Small intestine (tissue), 7 donors: ENCODE results near the gene KBTBD13. TPM values are rescaled to one million over a fixed set of nuclear protein-coding genes. Genes with fewer than 3 reads are reported as not detected.

Source experiments
- DNase-seq, 2 donors: peaks; one replicate each; pipeline versions ENCODE4 v3.0.0 to v3.0.0-alpha.2; 2013
- FAIRE-seq: peaks from 2 replicates; lab custom pipeline; 2012; peaks lifted over from hg19 to GRCh38; lab: Jason Lieb, UNC
- H3K27ac ChIP-seq, 3 donors: one replicate each; pipeline ENCODE4 v1.5.1; 2013; ENCODE audit warnings: low read length in 2 of 3, mild to moderate bottlenecking in 2 of 3, control low read depth in 1 of 3, inconsistent platforms in 1 of 3, low read depth in 1 of 3, moderate library complexity in 1 of 3
- H3K27me3 ChIP-seq, 3 donors: one replicate each; pipeline ENCODE4 v1.6.1; 2013; ENCODE audit warnings: low read length in 3 of 3, inconsistent platforms in 1 of 3; ENCODE audit not compliant: control insufficient read depth in 3 of 3, insufficient read depth in 3 of 3
- H3K36me3 ChIP-seq, 3 donors: one replicate each; pipeline ENCODE4 v1.6.1; 2013; ENCODE audit warnings: low read length in 3 of 3, inconsistent platforms in 1 of 3, low read depth in 1 of 3, mild to moderate bottlenecking in 1 of 3, moderate library complexity in 1 of 3; ENCODE audit not compliant: control insufficient read depth in 3 of 3, insufficient read depth in 2 of 3
- H3K4me1 ChIP-seq, 3 donors: one replicate each; pipeline ENCODE4 v1.6.1; 2013; ENCODE audit warnings: low read length in 2 of 3, inconsistent platforms in 1 of 3, low read depth in 1 of 3, mild to moderate bottlenecking in 1 of 3, moderate library complexity in 1 of 3; ENCODE audit not compliant: control insufficient read depth in 3 of 3, insufficient read depth in 2 of 3
- H3K4me3 ChIP-seq, 3 donors: one replicate each; pipeline ENCODE4 v1.5.1; 2013; ENCODE audit warnings: low read length in 3 of 3, control low read depth in 1 of 3, inconsistent platforms in 1 of 3, low read depth in 1 of 3, mild to moderate bottlenecking in 1 of 3, moderate library complexity in 1 of 3
- H3K9me3 ChIP-seq, 2 donors: one replicate each; pipeline ENCODE4 v1.6.1; 2013; ENCODE audit warnings: low read depth in 1 of 2, low read length in 1 of 2; ENCODE audit not compliant: control insufficient read depth in 2 of 2, insufficient read depth in 1 of 2
- WGBS, 3 donors: extraction: QIAGEN DNeasy Blood & Tissue Kit; methylation state at CpG; one replicate each; pipeline ENCODE4 v1.1.7; 2013; 5-methylcytosine and 5-hydroxymethylcytosine counted together
- polyA plus RNA-seq, 4 donors: library from polyadenylated mRNA; stranded (reverse) in 3 of 4; unstranded in 1 of 4; fragments of 200-250 nt in 3 of 4; fragments of 120-200 nt in 1 of 4; gene quantifications; one replicate each; pipeline versions ENCODE4 v1.2.1 to v1.2.3, GENCODE V29; 2013
- donor health status: healthy with polysubstance abuse.
- donor health status: control.
- donor health status: control.
- donor health status: Bipolar disorder and iron deficiency.
- donor health status: healthy.

Gene KBTBD13
- polyA plus RNA-seq, 4 donors = 0.03 TPM; not detected in 2

GRCh38 chr15:65106011-65106590 lies 29.6 kb downstream of the KBTBD13 start:
- no peaks in the 10 kb centered on the region for H3K9me3 ChIP-seq
- FAIRE-seq = no peak
- peaks cover 0 to 40% (median 2%) of the 10 kb centered on the region in 3 donors for H3K36me3 ChIP-seq
- WGBS, 3 donors = 77 to 84% (median 82%) methylated on average over 6 of the region's 6 CpGs
- peaks cover 0 to 3% (median 0%) of the 10 kb centered on the region in 3 donors for H3K4me1 ChIP-seq
- H3K27ac ChIP-seq = no peak overlapping the region
- H3K27me3 ChIP-seq = no peaks in the 10 kb centered on the region
- no peak overlapping the region for H3K4me3 ChIP-seq
- DNase-seq = no peak

DNA sequence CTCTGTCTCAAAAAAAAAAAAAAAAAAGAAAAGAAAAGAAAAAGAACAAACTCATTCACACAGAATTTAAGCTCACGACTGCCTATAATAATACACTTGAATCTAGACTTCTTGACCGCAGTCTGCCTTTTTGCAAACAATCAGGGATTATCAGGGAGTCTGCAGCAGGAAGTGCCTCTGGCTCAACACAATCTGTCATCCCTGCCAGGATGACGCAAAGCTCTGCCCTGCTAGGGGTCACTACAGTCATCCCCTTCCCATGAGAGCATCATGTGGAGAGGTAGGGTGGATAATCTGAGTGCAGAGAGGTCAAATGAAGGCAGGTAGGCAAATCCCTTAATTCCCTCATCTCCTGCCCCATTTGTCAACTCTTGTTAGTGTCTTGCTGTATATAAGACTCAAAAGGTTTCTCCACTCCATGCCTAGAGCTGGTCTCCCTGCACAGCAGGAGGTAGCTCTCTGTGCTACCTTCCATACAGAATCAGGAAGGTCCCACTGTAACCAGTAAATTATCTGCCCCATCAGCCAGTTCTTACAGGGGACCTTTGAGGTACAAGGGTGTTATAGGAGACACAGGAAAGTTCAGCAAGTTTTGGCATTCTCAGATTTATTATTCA lies 34.2 kb downstream of the KBTBD13 start:
- DNase-seq (no peak), FAIRE-seq (no peak)
- 59 to 92% (median 81%) methylated on average over 3 of the region's 3 CpGs for WGBS, 3 donors

DNA sequence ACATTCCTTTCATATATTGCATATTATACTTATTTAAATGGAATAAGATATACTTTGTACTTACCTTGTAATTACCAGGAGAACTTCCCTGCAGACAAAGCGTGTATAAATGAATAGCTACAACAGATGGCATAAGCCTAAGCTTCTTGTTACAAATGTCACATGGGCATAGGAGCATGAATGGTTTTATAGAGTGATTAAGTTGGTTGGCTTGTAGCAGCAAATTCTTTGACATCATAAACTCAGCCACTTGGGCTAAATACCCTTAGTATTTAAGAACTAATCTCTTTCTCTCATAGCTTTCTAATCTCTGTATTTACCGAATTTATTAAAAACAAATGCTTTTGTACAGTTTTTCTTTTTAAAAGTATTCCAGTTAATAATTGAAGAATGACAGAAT lies 38.5 kb downstream of the KBTBD13 start, which contains the start of gene UBAP1L:
Gene UBAP1L (minus strand): TSS at position 115 of the 400 bp plus-strand sequence. CDS start 8,985 bp downstream, outside the sequence.
- DNase-seq (no peak), FAIRE-seq (no peak)
- Histone ChIP-seq H3K36me3 (peaks cover 7 to 48% (median 23%) of the 10 kb centered on the region in 3 donors), H3K4me3 (no peak within 1 kb of the TSS), H3K4me1 (no peaks in the 10 kb centered on the region), H3K27ac (no peak within 1 kb of the TSS), H3K27me3 (no peaks in the 10 kb centered on the region), H3K9me3 (no peaks in the 10 kb centered on the region)
- WGBS, 3 donors = 87 to 94% (median 90%) methylated on average over 2 of the region's 2 CpGs

More for the DNA sequence above, 34.2 kb downstream of the KBTBD13 start:
- H3K36me3 ChIP-seq = peaks cover 0 to 41% (median 6%) of the 10 kb centered on the region in 3 donors
- peak overlapping the region in 1 of 3 donors; percentile 21 for H3K27ac ChIP-seq
- H3K27me3 ChIP-seq = no peaks in the 10 kb centered on the region
- no peaks in the 10 kb centered on the region for H3K4me1 ChIP-seq
- no peaks in the 10 kb centered on the region for H3K9me3 ChIP-seq
- H3K4me3 ChIP-seq = no peak overlapping the region

GRCh38 chr15:65115542-65115941 lies 39.0 kb downstream of the KBTBD13 start:
- no peaks in the 10 kb centered on the region for H3K27me3 ChIP-seq
- no peak overlapping the region for H3K27ac ChIP-seq
- H3K9me3 ChIP-seq = no peaks in the 10 kb centered on the region
- WGBS, 3 donors = 80 to 87% (median 83%) methylated on average over 5 of the region's 5 CpGs
- H3K36me3 ChIP-seq = peaks cover 7 to 52% (median 23%) of the 10 kb centered on the region in 3 donors
- no peaks in the 10 kb centered on the region for H3K4me1 ChIP-seq
- no peak overlapping the region for H3K4me3 ChIP-seq
- DNase-seq = no peak
- no peak for FAIRE-seq

Other genes starting within 250 kb of the KBTBD13 start
- 10 to 100 TPM in 2 of 4 donors, 1 to 10 TPM in 2; 1.3 to 17.8 (median 11.3) TPM for gene PLEKHO2, start 234.8 kb upstream of the KBTBD13 start, polyA plus RNA-seq
- gene ANKDD1A, start 164.8 kb upstream of the KBTBD13 start, polyA plus RNA-seq = 1 to 10 TPM in 2 of 4 donors, under 1 TPM in 1, not detected in 1; 0.81 to 3.9 (median 1.7) TPM
- gene SPG21, start 86.8 kb upstream of the KBTBD13 start, polyA plus RNA-seq = 100 to 1,000 TPM in 1 of 4 donors, 10 to 100 TPM in 3; 58.1 to 163 (median 68.3) TPM
- 10 to 100 TPM in 3 of 4 donors, 1 to 10 TPM in 1; 9.7 to 14.8 (median 12.9) TPM for gene MTFMT, start 47.1 kb upstream of the KBTBD13 start, polyA plus RNA-seq
- gene SLC51B, start 31.4 kb upstream of the KBTBD13 start, polyA plus RNA-seq = 100 to 1,000 TPM in 2 of 4 donors, 10 to 100 TPM in 2; 23.5 to 258 (median 162) TPM
- gene RASL12, start 8.8 kb upstream of the KBTBD13 start, polyA plus RNA-seq = 1 to 10 TPM in 3 of 4 donors, under 1 TPM in 1; 0.45 to 7.7 (median 2.2) TPM
- 1 to 10 TPM; 1.5 to 5.8 (median 4.5) TPM for gene UBAP1L, start 38.5 kb downstream of the KBTBD13 start, polyA plus RNA-seq
- gene PDCD7, start 57.1 kb downstream of the KBTBD13 start, polyA plus RNA-seq = 10 to 100 TPM in 3 of 4 donors, 1 to 10 TPM in 1; 8.4 to 20.5 (median 11.9) TPM
- 10 to 100 TPM; 13.2 to 45.9 (median 18.4) TPM for gene CLPX, start 108.6 kb downstream of the KBTBD13 start, polyA plus RNA-seq
- 1 to 10 TPM in 1 of 4 donors, under 1 TPM in 3; 0.67 to 8.7 (median 0.77) TPM for gene CILP, start 134.7 kb downstream of the KBTBD13 start, polyA plus RNA-seq
- gene PARP16, start 210.1 kb downstream of the KBTBD13 start, polyA plus RNA-seq = 10 to 100 TPM in 1 of 4 donors, 1 to 10 TPM in 3; 6.5 to 14.2 (median 9.0) TPM
- gene RNU5A-1, start 219.3 kb downstream of the KBTBD13 start, polyA plus RNA-seq = not detected
- not detected for gene RNU5B-1, start 227.9 kb downstream of the KBTBD13 start, polyA plus RNA-seq